ENCODE measurements around the gene FUT7.
"Not testable (repeated sequence)": the region's sequence is repeated elsewhere in the genome, so short reads cannot be mapped to it uniquely, and the experiment has no call there.

The FUT7 gene

GRCh38 chr9:137017791-137018497 is 13.9 kb downstream of the FUT7 start:
- DNase-seq (ENCODE audit: low read depth in 2 of 2): no peak

GRCh38 chr9:137017071-137017470 is 14.8 kb downstream of the FUT7 start:
- no peak for DNase-seq (ENCODE audit: low read depth in 2 of 2)

GRCh38 chr9:137016436-137016835 is 15.5 kb downstream of the FUT7 start:
- DNase-seq (ENCODE audit: low read depth in 2 of 2): no peak

GRCh38 chr9:137015976-137016375 is 15.9 kb downstream of the FUT7 start:
- DNase-seq (ENCODE audit: low read depth in 2 of 2): no peak

- DNase-seq (ENCODE audit: low read depth in 2 of 2): no peak
Observed at GRCh38 chr9:137015540-137015930, 16.4 kb downstream of the FUT7 start.

- no peak for DNase-seq (ENCODE audit: low read depth in 2 of 2)
Observed at GRCh38 chr9:137014776-137015539, 16.9 kb downstream of the FUT7 start.

GRCh38 chr9:137014166-137014565 is 17.7 kb downstream of the FUT7 start:
- no peak for DNase-seq (ENCODE audit: low read depth in 2 of 2)

GRCh38 chr9:137013571-137013940 is 18.3 kb downstream of the FUT7 start:
- no peak for DNase-seq (ENCODE audit: low read depth in 2 of 2)

- no peak for DNase-seq (ENCODE audit: low read depth in 2 of 2)
Observed at GRCh38 chr9:137012694-137013570, 19.0 kb downstream of the FUT7 start.

GRCh38 chr9:137011907-137012675 is 19.8 kb downstream of the FUT7 start:
- DNase-seq (ENCODE audit: low read depth in 2 of 2): no peak

GRCh38 chr9:137011156-137011555 is 20.7 kb downstream of the FUT7 start:
- no peak for DNase-seq (ENCODE audit: low read depth in 2 of 2)

- no peak for DNase-seq (ENCODE audit: low read depth in 2 of 2)
Observed at GRCh38 chr9:137009938-137010732, 21.8 kb downstream of the FUT7 start.

- no peak for DNase-seq (ENCODE audit: low read depth in 2 of 2)
Observed at GRCh38 chr9:137009217-137009616, 22.7 kb downstream of the FUT7 start.

GRCh38 chr9:137008312-137008711 is 23.6 kb downstream of the FUT7 start:
- no peak for DNase-seq (ENCODE audit: low read depth in 2 of 2)

GRCh38 chr9:137007816-137008270 is 24.0 kb downstream of the FUT7 start:
- no peak for DNase-seq (ENCODE audit: low read depth in 2 of 2)

- DNase-seq (ENCODE audit: low read depth in 2 of 2): no peak
Observed at GRCh38 chr9:137007108-137007815, 24.6 kb downstream of the FUT7 start.

- no peak for DNase-seq (ENCODE audit: low read depth in 2 of 2)
Observed at GRCh38 chr9:137006116-137007003, 25.5 kb downstream of the FUT7 start.

GRCh38 chr9:137004285-137004684 is 27.6 kb downstream of the FUT7 start:
- not testable (repeated sequence) for DNase-seq (ENCODE audit: low read depth in 2 of 2)

GRCh38 chr9:137002646-137003041 is 29.2 kb downstream of the FUT7 start:
- no peak for DNase-seq (ENCODE audit: low read depth in 2 of 2)

Data from stimulated activated CD8-positive, alpha-beta memory T cell treated with anti-CD3 and anti-CD28 coated beads, Interleukin-2, amount 100 ng/mL, for 48 hours (primary cell).